ENCODE results near the gene FNBP1.
"Not testable (repeated sequence)": the region's sequence is repeated elsewhere in the genome, so short reads cannot be mapped to it uniquely, and the experiment has no call there.

FNBP1 gene

DNA sequence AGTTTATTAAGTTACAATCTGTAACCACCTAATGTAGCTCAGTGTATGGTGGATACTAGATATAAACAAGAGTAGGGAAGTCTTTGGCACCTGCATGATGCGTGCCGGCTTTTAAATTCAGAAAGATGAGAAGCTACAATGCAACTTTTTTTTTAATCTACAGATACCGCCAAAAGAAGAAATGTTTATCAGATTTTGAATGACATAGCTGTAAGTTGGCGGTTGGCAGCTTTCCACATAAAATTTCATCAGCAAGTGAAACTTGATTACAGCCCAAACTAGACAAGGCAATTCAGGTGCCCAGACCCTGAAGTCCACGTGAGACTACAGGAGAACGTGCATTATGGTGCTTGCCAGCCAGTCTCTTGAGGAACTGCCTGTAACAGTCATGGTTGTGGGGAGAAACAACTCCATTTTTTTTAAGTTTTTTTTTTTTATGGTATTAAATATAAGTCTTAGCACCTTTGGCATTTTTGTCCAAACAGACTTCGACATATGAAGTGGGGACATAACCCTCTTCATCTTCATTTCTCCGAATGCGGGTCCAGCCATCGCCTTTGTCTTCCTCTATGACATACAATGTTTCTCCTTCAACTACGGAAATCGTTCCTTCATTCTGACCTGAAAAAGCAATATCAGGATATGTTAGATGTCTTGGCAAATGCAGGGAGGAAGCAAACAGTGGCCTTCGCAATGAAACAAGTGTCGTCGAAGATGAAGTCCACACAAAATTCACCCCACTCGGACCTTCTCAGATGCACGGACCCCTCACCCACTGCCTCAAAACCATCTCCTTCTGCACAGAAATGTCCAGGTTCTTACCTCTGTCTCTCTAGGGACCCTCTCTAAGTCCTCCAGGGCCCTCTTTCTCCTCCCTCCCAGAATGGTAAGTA is 147.4 kb downstream of the FNBP1 start:
- FAIRE-seq (no peak), DNase-seq (ENCODE audit: low spot score) (no peak)

DNA sequence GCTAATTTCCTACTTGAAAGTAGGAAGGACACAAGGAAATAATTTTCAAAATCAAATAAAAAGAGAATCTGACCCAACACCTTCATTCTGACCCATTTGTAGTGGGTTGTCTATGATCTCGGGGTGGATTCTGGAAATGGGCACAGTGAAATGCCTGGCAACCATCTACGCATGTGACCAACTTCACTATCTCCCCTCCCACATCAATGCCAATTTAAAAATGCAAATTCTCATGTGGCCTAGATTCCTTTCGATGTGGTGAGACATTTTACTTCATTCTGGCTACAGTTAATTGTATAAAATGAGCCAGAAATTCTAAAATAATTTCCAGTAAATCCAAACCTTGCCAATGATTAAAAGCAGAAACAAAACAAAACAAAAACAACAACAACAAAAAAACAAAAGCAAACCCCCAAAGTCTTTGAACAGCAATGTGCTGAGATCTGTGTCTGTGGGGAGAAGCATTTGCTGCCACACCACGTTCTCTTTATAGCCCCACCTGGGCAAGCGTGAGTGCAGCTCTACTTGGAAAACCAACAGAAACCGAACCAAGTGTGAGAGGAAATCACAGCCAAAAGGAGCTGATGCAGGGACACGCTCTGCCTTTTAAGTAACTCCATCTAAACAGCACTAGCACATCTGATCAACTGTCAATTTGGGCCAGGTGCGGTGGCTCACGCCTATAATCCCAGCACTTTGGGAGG is 148.7 kb downstream of the FNBP1 start:
- no peak for DNase-seq (ENCODE audit: low spot score)

DNA sequence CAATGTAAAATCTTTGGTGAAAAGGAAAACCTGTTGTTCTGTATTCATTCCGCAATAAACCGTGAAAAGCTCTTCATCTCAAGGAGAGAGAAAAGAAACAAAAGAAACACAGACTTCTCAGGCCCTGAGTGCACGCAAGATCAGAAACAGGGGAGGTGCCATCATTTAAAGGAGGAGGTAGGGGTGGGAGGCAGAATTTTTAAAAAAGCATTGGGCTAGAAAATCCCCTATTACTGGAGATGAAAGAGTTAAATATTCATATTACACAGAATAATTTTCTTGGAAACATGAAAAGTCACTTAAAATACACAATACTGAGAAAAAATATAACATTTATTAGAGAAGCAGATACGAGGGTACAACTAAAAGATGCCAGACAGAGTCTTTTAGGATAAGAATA is 151.4 kb downstream of the FNBP1 start:
- no peak for DNase-seq (ENCODE audit: low spot score)

More for the DNA sequence above, 148.7 kb downstream of the FNBP1 start:
- FAIRE-seq, result no peak

DNA sequence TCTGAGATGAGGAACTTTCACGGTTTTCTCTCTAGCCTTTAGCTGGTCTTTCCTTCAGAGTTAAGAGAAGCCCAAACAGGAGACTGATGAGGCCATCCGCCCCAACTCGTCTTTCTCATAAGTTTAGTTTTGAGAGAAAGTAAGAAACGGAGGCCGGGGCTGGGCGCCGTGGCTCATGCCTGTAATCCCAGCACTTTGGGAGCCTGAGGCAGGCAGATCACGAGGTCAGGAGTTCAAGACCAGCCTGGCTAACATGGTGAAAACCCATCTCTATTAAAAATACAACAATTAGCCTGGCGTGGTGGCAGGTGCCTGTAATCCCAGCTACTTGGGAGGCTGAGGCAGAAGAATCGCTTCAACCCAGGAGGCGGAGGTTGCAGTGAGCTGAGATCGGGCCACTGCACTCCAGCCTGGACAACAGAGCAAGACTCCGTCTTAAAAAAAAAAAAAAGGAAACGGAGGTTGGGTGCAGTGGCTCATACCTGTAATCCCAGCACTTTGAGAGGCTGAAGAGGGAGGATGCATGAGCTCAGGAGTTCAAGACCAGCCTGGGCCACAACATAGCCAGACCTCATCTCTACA is 152.2 kb downstream of the FNBP1 start:
- not testable (repeated sequence) for FAIRE-seq; DNase-seq (ENCODE audit: low spot score)

More for the DNA sequence above, 151.4 kb downstream of the FNBP1 start:
- FAIRE-seq, result no peak

DNA sequence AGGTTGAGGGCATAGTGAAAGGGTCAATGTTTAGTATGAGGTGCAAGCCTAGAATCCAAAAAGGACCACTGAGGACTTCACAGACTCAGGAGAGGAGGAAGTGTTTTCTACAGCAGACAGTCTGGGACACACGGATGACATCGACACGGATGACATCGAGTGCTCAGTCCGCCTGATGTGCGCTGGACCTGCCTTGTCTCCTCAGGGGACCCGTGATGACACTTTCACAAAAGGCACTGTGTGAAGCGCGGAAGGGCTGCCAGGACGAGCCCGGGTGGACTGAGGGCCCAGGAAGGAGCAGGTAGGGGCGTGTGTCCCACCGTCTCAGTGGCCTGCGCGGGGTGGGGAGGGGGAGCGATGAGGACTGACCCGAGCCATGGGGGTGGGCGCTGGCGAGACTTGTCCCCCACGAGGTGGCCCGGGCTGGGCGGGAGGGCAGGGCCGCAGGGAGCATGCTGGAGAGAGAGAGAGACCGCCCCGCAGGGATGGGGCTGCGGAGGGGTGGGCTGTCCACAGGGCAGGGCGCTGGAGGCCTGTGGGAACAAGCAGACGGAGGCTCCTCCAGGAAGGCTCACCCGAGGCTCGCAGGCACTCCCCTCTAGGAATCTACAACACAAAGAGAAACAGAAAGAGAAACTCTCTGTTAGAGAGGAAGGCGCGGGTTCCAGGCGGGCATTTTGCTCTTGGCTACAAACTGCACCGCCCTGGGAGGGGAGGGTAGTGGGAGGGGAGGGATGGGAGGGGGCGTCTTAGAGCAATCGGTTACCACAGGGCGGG is 152.9 kb downstream of the FNBP1 start:
- FAIRE-seq (no peak), DNase-seq (ENCODE audit: low spot score) (no peak)

DNA sequence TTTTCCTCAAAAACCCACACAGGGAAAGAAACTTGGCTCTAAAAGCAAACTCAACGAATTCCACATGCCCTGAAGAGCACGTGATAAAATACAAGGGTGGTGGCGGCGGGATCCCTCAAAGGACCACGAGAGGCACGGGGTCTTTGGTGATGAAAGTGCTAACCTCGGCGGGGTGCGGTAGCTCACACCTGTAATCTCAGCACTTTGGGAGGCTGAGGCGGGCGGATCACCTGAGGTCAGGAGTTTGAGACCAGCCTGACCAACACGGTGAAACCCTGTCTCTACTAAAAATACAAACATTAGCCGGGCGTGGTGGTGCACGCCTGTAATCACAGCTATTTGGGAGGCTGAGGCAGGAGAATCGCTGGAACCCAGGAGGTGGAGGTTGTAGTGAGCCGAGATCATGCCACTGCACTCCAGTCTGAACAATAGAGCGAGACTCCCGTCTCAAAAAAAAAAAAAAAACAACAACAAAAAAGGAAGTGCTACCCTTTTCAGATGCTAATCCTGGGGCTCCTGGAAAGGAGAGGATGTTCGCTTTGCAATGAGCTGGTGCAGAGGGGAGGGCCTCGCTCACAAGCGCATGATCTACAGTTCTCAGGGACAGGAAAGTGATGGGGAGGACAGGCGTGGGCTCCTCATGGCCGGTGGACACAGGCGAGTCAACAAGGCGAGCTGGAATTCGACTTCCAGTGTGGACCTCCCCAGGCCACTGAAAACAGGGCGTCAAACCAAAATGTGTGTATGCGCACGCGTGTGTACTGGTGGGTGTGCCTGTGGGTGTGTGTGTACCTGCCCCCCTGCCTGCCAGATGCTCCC is 153.7 kb downstream of the FNBP1 start:
- FAIRE-seq (no peak), DNase-seq (ENCODE audit: low spot score) (no peak)

DNA sequence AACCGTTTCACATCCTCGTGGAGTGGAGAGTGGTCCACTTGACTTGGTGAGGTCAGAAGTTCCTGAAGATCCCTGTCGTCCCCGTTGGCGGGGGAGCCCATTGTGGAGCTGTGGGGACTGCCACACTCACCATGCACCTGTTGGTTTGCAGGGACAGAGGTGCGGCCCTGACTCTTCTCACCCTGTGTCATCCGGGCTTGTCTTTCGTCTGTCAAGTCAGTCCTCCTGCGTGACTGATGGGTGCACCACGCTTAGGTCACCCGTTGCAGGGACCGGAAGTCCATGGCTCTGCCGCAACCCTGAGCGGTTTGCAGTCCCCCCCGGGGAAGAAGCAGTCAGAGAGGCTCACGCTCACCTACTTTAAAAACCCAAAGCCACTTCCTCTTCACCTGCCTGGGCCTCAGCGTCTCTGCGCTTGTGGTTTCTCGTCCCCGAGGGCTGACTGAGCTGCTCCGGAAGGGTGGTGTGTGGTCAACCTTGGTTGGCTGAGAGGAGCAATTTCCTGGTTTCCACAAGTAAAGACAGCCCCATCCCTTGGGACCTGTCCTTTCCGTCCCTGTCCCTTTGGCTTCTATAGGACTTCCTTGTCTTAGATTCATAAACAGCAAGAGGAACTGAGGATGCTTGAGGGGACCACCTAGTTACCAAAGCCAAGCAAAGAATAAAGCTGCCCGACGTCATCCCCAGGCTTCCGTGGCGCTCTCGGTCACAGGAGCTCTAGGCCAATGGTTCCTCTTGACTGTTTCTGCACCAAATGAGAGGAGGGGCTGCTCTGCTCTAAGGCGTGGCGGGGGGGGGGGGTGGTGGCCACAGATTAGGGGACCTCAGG is 154.5 kb downstream of the FNBP1 start:
- no peak for FAIRE-seq
- no peak for DNase-seq (ENCODE audit: low spot score)

DNA sequence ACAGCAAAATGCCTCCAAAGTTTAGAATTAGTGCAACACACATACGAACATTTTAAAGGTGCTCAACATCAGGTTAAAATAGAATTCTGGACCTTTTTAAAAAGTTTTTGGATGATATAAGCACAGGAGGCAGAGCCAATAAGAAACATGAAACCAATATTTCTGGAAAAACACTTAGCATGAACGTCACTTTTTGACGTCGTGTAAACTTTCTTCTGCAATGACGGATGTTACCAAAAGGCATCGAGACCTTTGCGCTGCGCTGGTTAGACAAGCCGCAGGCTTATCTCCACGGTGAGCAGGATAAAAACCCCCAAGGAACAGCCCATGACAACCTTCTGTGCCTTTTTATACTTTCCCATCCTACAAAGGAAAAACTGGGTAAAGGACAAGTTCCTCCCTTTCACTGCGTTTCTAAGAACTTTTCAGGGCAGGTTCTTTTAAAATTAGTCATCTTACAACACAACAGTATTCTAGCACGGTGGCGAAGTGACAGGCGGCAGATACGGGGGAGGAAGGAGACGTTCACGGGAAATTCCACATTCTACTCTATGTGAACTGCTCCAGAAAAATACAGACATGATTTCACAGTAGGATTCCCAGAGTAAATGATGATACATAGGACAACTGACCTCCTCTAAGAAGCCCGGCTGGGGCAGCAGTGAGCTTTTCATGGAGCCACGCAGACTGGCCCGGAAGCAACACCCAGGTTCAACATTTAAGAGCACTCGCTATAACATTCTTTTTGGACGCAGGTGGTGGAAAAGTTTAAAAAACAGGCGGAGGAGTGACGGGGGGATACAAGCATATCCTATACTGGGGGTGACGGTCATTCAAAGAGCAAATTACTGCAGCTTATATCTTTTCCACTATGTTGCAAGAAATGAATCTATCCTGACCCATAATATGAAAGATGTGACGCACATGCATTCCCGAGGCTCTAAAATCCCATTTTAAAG is 155.4 kb downstream of the FNBP1 start:
- no peak for FAIRE-seq
- peak; percentile 88 for DNase-seq (ENCODE audit: low spot score)

DNA sequence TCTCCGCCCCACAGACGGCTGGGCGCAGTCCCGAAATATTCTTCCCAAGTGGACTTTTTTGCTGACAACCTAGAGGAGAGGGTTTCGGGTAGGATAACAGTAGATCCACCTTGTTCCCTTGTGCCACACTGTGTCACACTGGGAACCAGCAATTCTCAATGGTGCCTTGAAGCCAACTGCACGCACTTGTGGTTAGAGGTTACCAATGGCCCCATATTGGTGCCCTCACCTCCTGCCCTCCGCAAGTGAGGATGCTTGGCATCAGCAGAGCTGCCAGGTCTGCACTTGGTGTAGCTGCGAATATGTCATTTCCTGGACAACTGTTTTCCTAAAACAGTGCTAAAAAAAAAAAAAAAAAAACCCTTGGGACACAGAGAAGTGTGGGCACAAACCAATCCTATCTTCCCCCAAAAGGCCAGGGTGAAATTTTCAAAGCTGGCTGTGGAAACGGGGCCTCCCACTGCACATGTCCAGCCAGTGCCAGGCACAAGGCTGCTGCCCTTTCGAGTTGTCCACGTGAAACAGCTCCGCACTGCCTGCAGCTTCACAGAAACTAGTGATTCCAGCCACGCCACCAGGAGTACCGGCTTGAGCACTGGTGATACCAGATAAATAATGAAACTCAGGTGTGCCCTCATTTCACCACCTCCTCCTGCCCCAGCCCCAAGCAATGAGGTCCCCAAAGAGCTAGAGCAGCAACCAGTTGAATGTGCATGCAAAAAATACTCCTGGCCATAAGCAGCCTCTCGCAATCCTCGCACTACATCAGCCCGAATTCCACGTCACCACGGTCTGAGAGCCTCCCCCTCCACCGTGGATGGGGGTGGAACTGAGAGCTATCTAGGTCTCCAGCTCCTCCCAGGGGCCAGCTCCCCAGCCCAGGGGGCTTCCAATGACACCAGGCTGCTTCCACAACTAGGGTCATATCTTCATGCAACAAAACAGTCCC is 156.5 kb downstream of the FNBP1 start:
- FAIRE-seq, result no peak
- no peak for DNase-seq (ENCODE audit: low spot score)

DNA sequence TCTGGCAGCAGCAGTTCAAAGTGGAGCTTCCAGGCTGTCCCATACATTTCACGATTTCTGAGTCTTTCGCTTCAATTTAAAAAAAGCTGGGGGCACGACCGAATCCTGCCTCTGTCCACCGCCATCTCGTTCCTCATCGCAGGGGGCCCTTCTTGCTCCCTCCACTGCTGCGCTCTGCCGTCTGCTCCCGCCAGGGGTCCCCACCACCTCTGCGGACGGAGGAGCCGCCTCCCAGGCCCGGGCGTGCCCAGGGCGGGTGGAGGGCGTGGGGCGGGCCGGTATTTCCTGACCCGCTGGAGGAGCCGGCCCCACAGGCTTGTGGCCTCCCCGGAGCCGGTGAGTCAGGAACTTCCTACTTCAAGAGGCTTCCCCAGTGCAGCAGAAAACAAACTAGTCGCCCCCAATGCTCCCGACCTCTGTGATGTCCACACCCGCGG is 157.3 kb downstream of the FNBP1 start:
- FAIRE-seq (peak; percentile 8), DNase-seq (ENCODE audit: low spot score) (peak; percentile 80)

DNA sequence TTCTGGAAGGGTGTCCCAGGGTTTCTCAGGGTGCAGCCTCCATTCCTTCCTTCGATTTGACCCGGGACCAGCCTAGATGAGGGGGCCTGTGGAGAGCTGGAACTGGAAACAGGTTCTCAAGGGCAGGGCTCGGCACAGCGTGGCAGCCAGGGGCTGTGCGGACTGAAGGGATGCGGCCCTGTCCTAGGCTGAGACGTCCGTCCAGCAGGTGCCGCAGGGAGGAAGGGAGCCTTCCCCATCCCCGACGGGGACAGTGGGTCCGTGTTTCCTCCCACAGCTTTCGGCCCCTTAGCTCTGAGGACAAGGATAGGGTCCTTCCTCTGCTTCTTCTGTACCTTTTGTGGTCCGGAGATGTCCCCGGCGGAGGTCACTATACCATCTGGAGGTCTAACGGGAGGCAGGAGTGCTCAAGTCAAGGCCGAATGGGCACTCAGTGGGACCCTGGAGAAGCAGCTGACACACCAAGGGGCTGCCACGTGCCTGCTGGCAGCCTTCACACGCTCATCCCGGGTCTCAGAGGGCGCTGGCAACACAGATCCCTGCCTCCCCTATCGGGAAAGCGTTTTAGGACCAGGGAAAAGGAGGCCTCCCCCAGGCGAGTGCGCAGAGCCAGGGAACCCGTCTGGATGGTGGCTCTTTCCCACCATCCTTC is 157.8 kb downstream of the FNBP1 start:
- no peak for FAIRE-seq
- no peak for DNase-seq (ENCODE audit: low spot score)

DNA sequence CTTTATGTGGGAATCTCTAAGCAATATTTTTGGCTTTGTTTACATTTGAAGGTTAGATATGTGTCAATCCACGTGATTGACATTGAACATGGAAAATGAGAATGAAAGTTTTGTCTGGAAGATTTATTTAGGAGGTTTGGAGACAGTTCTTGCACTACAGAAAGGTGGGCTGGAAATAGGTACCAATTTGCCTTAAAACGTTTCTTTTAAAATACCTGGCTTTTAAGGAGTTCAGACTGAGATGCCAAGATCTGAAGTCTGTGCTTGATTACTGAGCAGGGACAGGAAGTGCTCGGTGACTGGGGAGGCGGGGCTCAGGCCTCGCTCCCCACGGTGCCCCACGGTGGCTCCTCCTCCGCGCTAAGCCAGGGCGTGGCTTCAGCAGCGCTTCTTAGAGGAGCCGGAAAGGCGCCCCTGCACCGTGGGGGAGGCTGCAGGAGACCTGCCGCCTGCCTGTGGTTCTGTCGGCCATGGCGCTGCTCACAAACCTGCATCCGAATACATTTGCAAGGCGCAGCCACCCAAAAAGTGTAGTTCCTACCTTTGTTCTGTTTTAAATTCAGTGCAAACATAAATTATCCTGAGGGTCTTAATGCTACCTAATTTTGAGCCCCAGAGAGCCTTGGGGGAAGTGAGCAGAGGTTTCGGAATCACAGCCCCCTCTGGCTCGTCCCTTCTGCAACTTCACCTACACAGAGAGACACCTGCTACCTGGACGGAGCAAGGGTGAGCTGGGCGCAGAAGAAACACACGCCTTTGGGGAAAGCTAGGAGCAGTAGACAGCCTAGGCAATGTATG is 158.6 kb downstream of the FNBP1 start:
- DNase-seq (ENCODE audit: low spot score) (peak; percentile 70), FAIRE-seq (no peak)

DNA sequence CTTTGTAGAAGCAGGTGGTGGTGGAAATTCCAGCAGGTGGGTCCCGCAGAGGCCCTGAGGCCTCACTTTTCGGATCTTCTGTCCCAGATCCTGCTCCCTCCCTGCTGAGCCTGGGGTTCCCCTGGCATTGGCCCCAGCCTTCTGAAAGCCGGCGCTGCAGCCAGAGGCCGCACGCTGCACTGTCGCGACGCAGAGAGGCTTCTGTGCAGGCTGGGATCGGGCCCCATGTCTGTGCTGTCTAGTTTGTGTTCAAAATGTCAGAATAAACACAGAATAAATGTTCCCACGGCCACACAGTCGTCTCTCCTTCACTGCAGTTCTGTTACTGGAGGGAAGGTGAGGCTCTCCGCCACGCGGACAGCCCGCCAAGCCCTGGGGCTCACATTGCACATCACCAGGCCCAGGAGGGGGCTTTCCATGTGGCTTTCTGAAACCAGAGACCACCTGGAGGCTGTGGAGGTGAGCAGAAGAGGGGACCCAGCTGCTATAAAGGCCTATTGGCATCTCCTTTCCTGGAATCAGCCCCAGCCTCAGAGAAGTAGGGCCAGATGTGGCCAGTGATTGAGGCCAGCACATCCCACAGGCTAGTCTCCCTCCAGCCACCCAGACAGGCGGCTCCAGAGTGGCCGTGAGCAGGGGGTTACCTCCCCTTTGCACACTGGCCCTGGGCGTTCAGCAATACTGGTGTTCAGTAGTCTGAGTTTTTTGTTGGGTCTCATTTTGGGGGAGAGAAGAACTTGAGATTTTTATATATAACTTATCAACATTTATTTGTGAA is 161.3 kb downstream of the FNBP1 start:
- no peak for DNase-seq (ENCODE audit: low spot score)
- no peak for FAIRE-seq

DNA sequence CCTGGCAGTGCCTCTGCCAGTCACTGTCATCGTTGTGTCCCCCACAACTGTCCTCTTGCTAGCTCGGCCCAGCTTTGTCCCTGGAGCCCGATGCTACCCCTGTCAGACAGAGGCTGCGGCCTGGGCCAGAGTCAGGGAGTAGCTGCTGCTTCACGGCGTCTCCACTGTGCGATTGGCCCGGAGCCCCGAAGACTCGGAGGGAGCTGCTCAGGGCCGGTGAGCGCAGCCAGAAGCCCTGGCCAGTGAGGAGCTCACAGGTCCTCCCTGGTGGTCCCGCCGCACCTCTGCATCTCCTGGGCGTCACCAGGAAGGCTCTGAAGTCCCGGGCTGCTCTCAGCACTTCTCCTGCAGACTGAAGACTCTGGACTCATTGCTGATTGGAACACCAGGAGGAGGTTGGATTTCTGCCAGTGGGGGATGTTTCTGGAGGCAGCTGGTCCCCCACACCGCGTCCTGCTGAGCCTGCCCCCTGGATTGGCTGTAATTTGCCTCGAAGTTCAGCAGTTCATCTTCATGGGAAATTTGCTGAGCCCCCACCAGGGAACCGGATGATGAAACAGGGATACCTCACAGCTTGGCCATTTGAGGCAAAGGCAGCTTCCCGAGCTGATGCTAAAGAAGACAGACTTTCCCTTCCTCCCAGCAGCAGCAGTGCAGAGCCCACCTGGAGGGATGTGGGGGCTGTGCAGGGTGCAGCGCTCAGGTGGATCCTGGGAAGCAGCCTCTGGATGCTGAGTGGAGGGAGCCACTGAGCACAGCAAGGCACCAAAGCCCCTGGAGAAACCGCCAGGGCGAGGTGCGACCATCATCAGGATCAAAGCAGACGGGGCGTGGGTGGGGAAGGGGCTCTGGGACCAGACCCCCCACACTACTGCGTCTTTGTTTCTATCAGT is 162.1 kb downstream of the FNBP1 start:
- FAIRE-seq (no peak), DNase-seq (ENCODE audit: low spot score) (no peak)

Measured in RCC 7860 (cell line).